PC-3 (cell line): ENCODE data around the gene TTC29. TPM values are rescaled to one million over a fixed set of nuclear protein-coding genes. Genes with fewer than 3 reads are reported as not detected.

Experiments used
- ATAC-seq: fragments of 200-7000 bp; cut with Tn5 transposase; 2 replicates; pipeline ENCODE4 v1.9.1; 2020; ENCODE audit warnings: mild to moderate bottlenecking, moderate library complexity
- BruUV-seq: library from RNA; stranded (reverse); fragments of 400-500 nt; replicated peaks from 2 replicates; lab custom pipeline; 2021; lab: Mats Ljungman, UMichigan
- CTCF ChIA-PET: fragments of 300-600 bp; sonication (Branson Sonifier 250); formaldehyde crosslinking; loops from one replicate; lab custom pipeline; 2022; ENCODE audit warnings: antibody characterized with exemption; lab: Charles Lee
- POLR2A ChIA-PET: fragments of 300-600 bp; sonication (Branson Sonifier 250); formaldehyde crosslinking; loops from one replicate; lab custom pipeline; 2022; ENCODE audit warnings: antibody characterized with exemption; ENCODE audit not compliant: unreplicated experiment; lab: Charles Lee
- DNase-seq: peaks from one replicate; pipeline ENCODE4 v3.0.0-alpha.2; 2015
- H2AFZ ChIP-seq: fragments of 300-600 bp; sonication (generic); 2 replicates; pipeline ENCODE4 v1.6.0; 2016; ENCODE audit warnings: antibody characterized with exemption, low read length
- H3F3A ChIP-seq: fragments of 300-600 bp; sonication (generic); one replicate; pipeline ENCODE4 v1.6.0; 2017; ENCODE audit warnings: antibody characterized with exemption, low read length, control low read depth, mild to moderate bottlenecking; ENCODE audit not compliant: unreplicated experiment
- H3K27ac ChIP-seq: fragments of 300-600 bp; sonication (generic); 2 replicates; pipeline ENCODE4 v1.5.1; 2016; ENCODE audit warnings: mild to moderate bottlenecking, low read length
- H3K27me3 ChIP-seq: fragments of 300-600 bp; sonication (generic); 2 replicates; pipeline ENCODE4 v1.6.1; 2016; ENCODE audit warnings: low read length, mixed read lengths
- H3K36me3 ChIP-seq: fragments of 300-600 bp; sonication (generic); 2 replicates; pipeline ENCODE4 v1.6.1; 2016; ENCODE audit warnings: low read depth, mixed run types, low read length, mixed read lengths
- H3K4me1 ChIP-seq: fragments of 300-600 bp; sonication (generic); 2 replicates; pipeline ENCODE4 v1.5.1; 2016; ENCODE audit warnings: low read length; ENCODE audit not compliant: insufficient read depth
- H3K4me2 ChIP-seq: fragments of 300-600 bp; sonication (generic); 2 replicates; pipeline ENCODE4 v1.6.0; 2016; ENCODE audit warnings: low read length
- H3K4me3 ChIP-seq: fragments of 300-600 bp; sonication (generic); 2 replicates; pipeline ENCODE4 v1.5.1; 2016; ENCODE audit warnings: mild to moderate bottlenecking, low read length, mixed read lengths
- H3K79me2 ChIP-seq: fragments of 300-600 bp; sonication (generic); 2 replicates; pipeline ENCODE4 v1.6.1; 2017; ENCODE audit warnings: low read length, mixed read lengths
- H3K9ac ChIP-seq: fragments of 300-600 bp; sonication (generic); 2 replicates; pipeline ENCODE4 v1.6.0; 2016; ENCODE audit warnings: mild to moderate bottlenecking, low read length
- H3K9me2 ChIP-seq: fragments of 300-600 bp; sonication (generic); replicated peaks from 2 replicates; pipeline ENCODE4 v1.6.1; 2016; ENCODE audit warnings: mixed run types, low read length, mixed read lengths
- H3K9me3 ChIP-seq: fragments of 300-600 bp; sonication (generic); 2 replicates; pipeline ENCODE4 v1.6.1; 2016; ENCODE audit warnings: low read length, mixed read lengths
- H4K20me1 ChIP-seq: fragments of 300-600 bp; sonication (generic); 2 replicates; pipeline ENCODE4 v1.6.1; 2016; ENCODE audit warnings: low read length, mixed read lengths
- CTCF ChIP-seq: fragments of 300-600 bp; sonication (generic); conservative IDR thresholded peaks from 2 replicates; pipeline ENCODE4 v1.5.1; 2017; ENCODE audit warnings: antibody characterized with exemption, low read depth, mild to moderate bottlenecking, low read length
- EZH2 ChIP-seq: fragments of 300-600 bp; sonication (generic); IDR thresholded peaks from one replicate; pipeline ENCODE4 v1.6.1; 2017; ENCODE audit warnings: antibody characterized with exemption, mild to moderate bottlenecking, low read length; ENCODE audit not compliant: unreplicated experiment
- EZH2phosphoT487 ChIP-seq: fragments of 300-600 bp; sonication (generic); IDR thresholded peaks from 2 replicates; pipeline ENCODE4 v1.6.1; 2018; ENCODE audit warnings: mild to moderate bottlenecking, antibody characterized with exemption, low read length, borderline replicate concordance
- intact Hi-C: fragments of 100-400 bp; cut with micrococcal nuclease; formaldehyde crosslinking; loops from 2 replicates; pipeline ENCODE4 v1.9.0; 2023
- total RNA-seq: library from RNA; depleted of rRNA; stranded (reverse); fragments of >200 nt; gene quantifications from 2 replicates; pipeline ENCODE4 v1.2.3, GENCODE V29; 2014

Gene TTC29
- total RNA-seq, 1 experiment from 2014 or later, result not detected

- TF ChIP-seq CTCF (no peak), EZH2phosphoT487 (no peak), EZH2 (no peak)
- H3K79me2 ChIP-seq, result no peaks in the 10 kb centered on the region
- DNase-seq, result peak; percentile 3
Measured at GRCh38 chr4:146978641-146979040, 33.0 kb upstream of the TTC29 start.

GRCh38 chr4:146976145-146976544, 30.5 kb upstream of the TTC29 start:
- Histone ChIP-seq H2AFZ (no peak overlapping the region), H3K9ac (no peak overlapping the region), H4K20me1 (no peaks in the 10 kb centered on the region), H3K27me3 (no peaks in the 10 kb centered on the region), H3K9me3 (no peaks in the 10 kb centered on the region), H3K4me3 (no peak overlapping the region), H3K27ac (no peak overlapping the region), H3K79me2 (no peaks in the 10 kb centered on the region), H3K36me3 (no peaks in the 10 kb centered on the region), H3K4me2 (no peak overlapping the region), H3F3A (no peaks in the 10 kb centered on the region), H3K4me1 (no peaks in the 10 kb centered on the region), H3K9me2 (no peaks in the 10 kb centered on the region)
- ChIA-PET POLR2A (no interaction called here), CTCF (no interaction called here)
- intact Hi-C loops, result no loop called here
- no peak for TF ChIP-seq CTCF
- TF ChIP-seq EZH2, result no peak
- TF ChIP-seq EZH2phosphoT487, result no peak
- ATAC-seq (peak; percentile 54), DNase-seq (peak; percentile 16)
- BruUV-seq, result no TSS peak

More at GRCh38 chr4:146978641-146979040, 33.0 kb upstream of the TTC29 start:
- Histone ChIP-seq H2AFZ (no peak overlapping the region), H3K36me3 (no peaks in the 10 kb centered on the region), H3K9me3 (no peaks in the 10 kb centered on the region), H3K9ac (no peak overlapping the region), H3K27me3 (no peaks in the 10 kb centered on the region), H3K4me2 (no peak overlapping the region), H3F3A (no peaks in the 10 kb centered on the region), H3K9me2 (no peaks in the 10 kb centered on the region), H3K4me1 (no peaks in the 10 kb centered on the region), H3K4me3 (no peak overlapping the region), H4K20me1 (no peaks in the 10 kb centered on the region), H3K27ac (no peak overlapping the region)
- CTCF ChIA-PET, result no interaction called here
- BruUV-seq, result no TSS peak
- ATAC-seq, result no peak
- POLR2A ChIA-PET, result no interaction called here
- intact Hi-C loops, result no loop called here

- intact Hi-C loops, result no loop called here
- no peak for DNase-seq
Measured at GRCh38 chr4:146975527-146975926, 29.9 kb upstream of the TTC29 start.

More at GRCh38 chr4:146975527-146975926, 29.9 kb upstream of the TTC29 start:
- no peaks in the 10 kb centered on the region for H3K4me1 ChIP-seq
- BruUV-seq, result no TSS peak
- no peak overlapping the region for H3K9ac ChIP-seq
- no peak overlapping the region for H3K4me3 ChIP-seq
- POLR2A ChIA-PET, result no interaction called here
- no peak for ATAC-seq
- H3F3A ChIP-seq, result no peaks in the 10 kb centered on the region
- no peaks in the 10 kb centered on the region for H3K36me3 ChIP-seq
- no peak overlapping the region for H3K4me2 ChIP-seq
- no peaks in the 10 kb centered on the region for H3K9me2 ChIP-seq
- H3K9me3 ChIP-seq, result no peaks in the 10 kb centered on the region
- H2AFZ ChIP-seq, result no peak overlapping the region
- TF ChIP-seq EZH2, result no peak
- no peak for TF ChIP-seq EZH2phosphoT487
- TF ChIP-seq CTCF, result no peak
- no peaks in the 10 kb centered on the region for H4K20me1 ChIP-seq
- H3K27ac ChIP-seq, result no peak overlapping the region
- CTCF ChIA-PET, result no interaction called here
- no peaks in the 10 kb centered on the region for H3K79me2 ChIP-seq
- no peaks in the 10 kb centered on the region for H3K27me3 ChIP-seq
